Lower leg skin (tissue), 3 donors: ENCODE results near the gene GAL3ST2.

Experiments used
- CTCF ChIP-seq, 3 donors: fragments of 450-650 bp; IDR thresholded peaks; one replicate each; pipeline ENCODE4 v1.5.1; 2016; ENCODE audit warnings: antibody characterized with exemption in 3 of 3, mild to moderate bottlenecking in 3 of 3, moderate library complexity in 2 of 3
- POLR2A ChIP-seq, 2 donors: fragments of 450-650 bp; IDR thresholded peaks; one replicate each; pipeline ENCODE4 v1.6.1; 2016 to 2017; ENCODE audit warnings: antibody characterized with exemption in 2 of 2, mild to moderate bottlenecking in 1 of 2, moderate library complexity in 1 of 2

- TF ChIP-seq POLR2A (IDR thresholded peaks at IDR 0.05) (no peak), CTCF (IDR thresholded peaks at IDR 0.05) (no peak)
Observed at GRCh38 chr2:241815477-241816430, 39.1 kb downstream of the GAL3ST2 start.
